Measurements from ENCODE around the gene CDK16. TPM values are rescaled to one million over a fixed set of nuclear protein-coding genes. Genes with fewer than 3 reads are reported as not detected.

Gene CDK16
- total and polyA plus RNA-seq, 10 donors = 18.4 to 75.3 (median 55.7) TPM

- intact Hi-C loops (cut with DNase I; ENCODE audit: low total_unique reads) = no loop called here
- Histone ChIP-seq H3K9me3 (no peaks in the 10 kb centered on the region), H3K27ac (no peak overlapping the region), H3K4me1 (no peaks in the 10 kb centered on the region), H3K27me3 (replicated peaks in 1 of 7) (peaks cover 0 to 21% (median 0%) of the 10 kb centered on the region in 7 donors), H3K36me3 (peaks cover 0 to 100% (median 74%) of the 10 kb centered on the region in 6 donors), H3K4me3 (no peak overlapping the region)
- TF ChIP-seq CTCF (IDR thresholded peaks at IDR 0.05 in 8 of 11, conservative IDR thresholded peaks at IDR 0.05 in 3 of 11) (no peak), POLR2AphosphoS5 (IDR thresholded peaks at IDR 0.05) (peak in 1 of 3 donors; percentile 19), POLR2A (IDR thresholded peaks at IDR 0.05) (no peak)
- WGBS, 5 donors = 82 to 97% (median 95%) methylated on average over 18 to 23 of the region's 23 CpGs
- DNase-seq = peak; percentile 36
Observed at GRCh38 chrX:47176101-47176740, 42.3 kb upstream of the CDK16 start.

DNA sequence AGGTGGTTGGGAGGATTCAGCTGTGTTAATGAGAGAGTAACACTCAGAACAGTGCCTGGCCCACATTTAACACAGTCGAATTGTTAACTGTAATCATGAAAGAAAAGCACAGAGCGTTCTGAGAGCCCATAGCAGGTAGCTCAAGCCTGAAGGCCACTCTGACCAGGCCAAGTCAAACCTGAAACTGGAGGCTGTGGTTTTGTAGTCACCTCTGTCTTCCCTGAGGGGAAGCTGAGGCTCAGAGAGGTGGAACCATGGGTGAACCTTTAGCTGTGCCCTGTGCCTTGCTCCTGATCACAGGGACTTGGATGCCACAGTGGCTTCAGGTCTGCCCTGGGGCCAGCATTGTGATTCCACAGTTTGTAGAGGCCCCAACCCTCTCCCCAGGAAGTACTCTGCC lies 41.4 kb upstream of the CDK16 start:
- no peak overlapping the region for H3K4me3 ChIP-seq
- H3K9me3 ChIP-seq = no peaks in the 10 kb centered on the region
- peak; percentile 19 for DNase-seq
- WGBS, 5 donors = 47 to 94% (median 65%) methylated on average over 2 of the region's 2 CpGs
- peaks cover 0 to 100% (median 76%) of the 10 kb centered on the region in 6 donors for H3K36me3 ChIP-seq
- H3K4me1 ChIP-seq = no peaks in the 10 kb centered on the region
- intact Hi-C loops (cut with DNase I; ENCODE audit: low total_unique reads) = no loop called here
- no peak overlapping the region for H3K27ac ChIP-seq
- TF ChIP-seq POLR2A (IDR thresholded peaks at IDR 0.05) (no peak), CTCF (IDR thresholded peaks at IDR 0.05 in 8 of 11, conservative IDR thresholded peaks at IDR 0.05 in 3 of 11) (no peak), POLR2AphosphoS5 (IDR thresholded peaks at IDR 0.05) (no peak)
- peaks cover 0 to 21% (median 0%) of the 10 kb centered on the region in 7 donors for H3K27me3 ChIP-seq (replicated peaks in 1 of 7)

- Histone ChIP-seq H3K4me1 (no peaks in the 10 kb centered on the region), H3K27me3 (replicated peaks in 1 of 7) (peaks cover 0 to 21% (median 0%) of the 10 kb centered on the region in 7 donors), H3K9me3 (no peaks in the 10 kb centered on the region), H3K27ac (no peak overlapping the region), H3K4me3 (no peak overlapping the region), H3K36me3 (peaks cover 0 to 100% (median 77%) of the 10 kb centered on the region in 6 donors)
- intact Hi-C loops (cut with DNase I; ENCODE audit: low total_unique reads) = no loop called here
- WGBS, 5 donors = 73 to 95% (median 86%) methylated on average over 3 to 5 of the region's 5 CpGs
- DNase-seq = peak; percentile 47
- no peak for TF ChIP-seq POLR2AphosphoS5 (IDR thresholded peaks at IDR 0.05)
- TF ChIP-seq CTCF (IDR thresholded peaks at IDR 0.05 in 8 of 11, conservative IDR thresholded peaks at IDR 0.05 in 3 of 11) = no peak
- no peak for TF ChIP-seq POLR2A (IDR thresholded peaks at IDR 0.05)
Observed at GRCh38 chrX:47178337-47178736, 40.1 kb upstream of the CDK16 start.

DNA sequence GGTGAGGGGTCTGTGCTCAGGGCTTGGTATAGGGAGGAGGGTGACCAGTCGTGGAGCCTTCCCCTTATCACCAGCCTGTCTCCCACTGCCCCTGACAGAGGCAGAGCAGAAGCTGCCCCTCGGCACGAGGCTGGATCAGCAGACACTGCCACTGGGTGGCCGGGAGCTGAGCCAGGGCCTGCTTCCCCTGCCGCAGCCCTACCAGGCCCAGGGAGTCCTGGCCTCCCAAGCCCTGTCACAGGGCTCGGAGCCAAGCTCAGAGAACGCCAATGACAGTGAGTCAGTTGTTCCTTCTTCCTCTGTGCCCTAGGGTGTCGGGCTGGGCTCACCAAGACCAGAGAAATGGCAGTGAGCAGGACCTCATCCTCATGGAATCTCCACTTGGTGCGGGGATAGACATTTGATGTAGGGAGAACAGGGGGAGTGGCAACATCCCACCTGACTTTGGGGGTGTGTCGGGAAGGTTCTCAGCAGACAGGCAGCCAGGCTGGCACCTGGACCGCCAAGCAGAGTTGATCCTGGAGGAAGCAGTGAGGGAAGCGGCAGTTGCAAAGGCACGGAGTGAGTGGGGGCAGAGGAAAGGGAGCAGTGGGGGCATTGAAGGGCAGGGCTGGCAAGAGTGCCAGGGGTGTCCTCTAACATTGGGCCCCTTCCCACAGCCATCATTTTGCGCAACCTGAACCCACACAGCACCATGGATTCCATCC lies 39.1 kb upstream of the CDK16 start:
- no peak overlapping the region for H3K4me3 ChIP-seq
- H3K9me3 ChIP-seq = no peaks in the 10 kb centered on the region
- no peak overlapping the region for H3K27ac ChIP-seq
- DNase-seq = peak; percentile 65
- peaks cover 0 to 100% (median 76%) of the 10 kb centered on the region in 6 donors for H3K36me3 ChIP-seq
- TF ChIP-seq CTCF (IDR thresholded peaks at IDR 0.05 in 8 of 11, conservative IDR thresholded peaks at IDR 0.05 in 3 of 11) = no peak
- TF ChIP-seq POLR2AphosphoS5 (IDR thresholded peaks at IDR 0.05) = peak in 1 of 3 donors; percentile 50
- H3K27me3 ChIP-seq (replicated peaks in 1 of 7) = peaks cover 0 to 18% (median 0%) of the 10 kb centered on the region in 7 donors
- no peaks in the 10 kb centered on the region for H3K4me1 ChIP-seq
- intact Hi-C loops (cut with DNase I; ENCODE audit: low total_unique reads) = no loop called here
- WGBS, 5 donors = 69 to 95% (median 83%) methylated on average over 4 to 14 of the region's 14 CpGs
